Measurements from ENCODE around the gene RRN3. TPM values are rescaled to one million over a fixed set of nuclear protein-coding genes. Genes with fewer than 3 reads are reported as not detected.

The RRN3 gene
- total RNA-seq, 1 experiment from 2014 or later: 57.7 TPM

DNA sequence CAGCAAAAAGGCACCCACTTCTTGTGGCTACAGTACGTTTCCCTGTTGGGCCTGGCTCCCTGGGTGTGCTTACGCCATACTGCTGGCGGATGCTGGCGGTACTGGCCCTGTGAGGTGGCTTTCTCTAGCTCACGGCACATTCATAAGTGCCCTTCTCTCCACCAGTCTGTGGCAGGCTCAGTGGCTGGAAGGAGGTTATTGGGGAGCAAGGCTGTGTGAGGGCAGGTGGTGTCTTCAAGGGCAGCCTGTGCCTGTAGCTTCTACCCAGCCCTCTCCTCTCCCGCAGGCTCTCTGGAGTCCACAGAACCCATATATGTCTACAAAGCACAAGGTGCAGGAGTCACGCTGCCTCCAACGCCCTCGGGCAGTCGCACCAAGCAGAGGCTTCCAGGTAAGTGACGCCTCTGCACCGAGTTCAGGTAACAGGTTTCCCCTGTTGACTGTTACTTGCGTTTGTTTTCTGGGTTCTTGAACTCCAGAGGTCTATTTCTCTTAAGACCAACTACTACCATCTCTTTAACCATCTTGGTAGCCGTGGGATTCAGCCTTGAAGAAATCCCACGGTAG is 58.8 kb downstream of the RRN3 start:
- Histone ChIP-seq H4K20me1 (ENCODE audit: insufficient read depth) (no peaks in the 10 kb centered on the region), H3K4me3 (replicated peaks in 1 of 2; ENCODE audit: low read depth in 1 of 2, low read length in 2 of 2) (no peak overlapping the region), H3K27me3 (ENCODE audit: insufficient read depth, low read length) (no peaks in the 10 kb centered on the region), H3K27ac (ENCODE audit: low read depth, low read length) (no peak overlapping the region), H3K9me2 (ENCODE audit: insufficient read depth) (no peaks in the 10 kb centered on the region), H3K4me1 (ENCODE audit: control insufficient read depth in 1 of 2, insufficient read depth in 2 of 2, low read length in 2 of 2) (no peaks in the 10 kb centered on the region), H2AFZ (ENCODE audit: low read depth, low read length, poor library complexity, severe bottlenecking) (no peak overlapping the region), H3K79me2 (ENCODE audit: insufficient read depth, low read length) (no peaks in the 10 kb centered on the region), H3K9me3 (ENCODE audit: control insufficient read depth in 1 of 2, insufficient read depth in 1 of 2, low read depth in 1 of 2, low read length in 2 of 2) (no peaks in the 10 kb centered on the region), H3K36me3 (ENCODE audit: control insufficient read depth in 1 of 2, insufficient read depth in 2 of 2, low read length in 2 of 2) (peaks cover 31 to 48% of the 10 kb centered on the region in 2 experiments; a peak in 3 of 4 replicates), H3K4me2 (ENCODE audit: low read length) (no peak overlapping the region), H3K9ac (ENCODE audit: low read length) (no peak overlapping the region)
- ChIA-PET RAD21 (ENCODE audit: low non-redundant PET in 1 of 2, low total read pairs in 2 of 2, uncharacterized antibody in 2 of 2, unreplicated experiment in 2 of 2) (no interaction called here), CTCF (no interaction called here), POLR2A (no interaction called here)
- no TSS peak for BruUV-seq (replicated peaks)
- ATAC-seq: no peak; the same call in 1 of the 2 replicates
- TF ChIP-seq, protein P1, sequence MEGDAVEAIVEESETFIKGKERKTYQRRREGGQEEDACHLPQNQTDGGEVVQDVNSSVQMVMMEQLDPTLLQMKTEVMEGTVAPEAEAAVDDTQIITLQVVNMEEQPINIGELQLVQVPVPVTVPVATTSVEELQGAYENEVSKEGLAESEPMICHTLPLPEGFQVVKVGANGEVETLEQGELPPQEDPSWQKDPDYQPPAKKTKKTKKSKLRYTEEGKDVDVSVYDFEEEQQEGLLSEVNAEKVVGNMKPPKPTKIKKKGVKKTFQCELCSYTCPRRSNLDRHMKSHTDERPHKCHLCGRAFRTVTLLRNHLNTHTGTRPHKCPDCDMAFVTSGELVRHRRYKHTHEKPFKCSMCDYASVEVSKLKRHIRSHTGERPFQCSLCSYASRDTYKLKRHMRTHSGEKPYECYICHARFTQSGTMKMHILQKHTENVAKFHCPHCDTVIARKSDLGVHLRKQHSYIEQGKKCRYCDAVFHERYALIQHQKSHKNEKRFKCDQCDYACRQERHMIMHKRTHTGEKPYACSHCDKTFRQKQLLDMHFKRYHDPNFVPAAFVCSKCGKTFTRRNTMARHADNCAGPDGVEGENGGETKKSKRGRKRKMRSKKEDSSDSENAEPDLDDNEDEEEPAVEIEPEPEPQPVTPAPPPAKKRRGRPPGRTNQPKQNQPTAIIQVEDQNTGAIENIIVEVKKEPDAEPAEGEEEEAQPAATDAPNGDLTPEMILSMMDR (IDR thresholded peaks at IDR 0.05 in 2 of 3, conservative IDR thresholded peaks at IDR 0.05 in 1 of 3; ENCODE audit: borderline replicate concordance in 1 of 3, insufficient read depth in 1 of 3, low read depth in 2 of 3, low read length in 2 of 3): no peak
- no peak for DNase-seq (ENCODE audit: low read depth, low spot score)
- intact Hi-C loops (cut with micrococcal nuclease): no loop called here

DNA sequence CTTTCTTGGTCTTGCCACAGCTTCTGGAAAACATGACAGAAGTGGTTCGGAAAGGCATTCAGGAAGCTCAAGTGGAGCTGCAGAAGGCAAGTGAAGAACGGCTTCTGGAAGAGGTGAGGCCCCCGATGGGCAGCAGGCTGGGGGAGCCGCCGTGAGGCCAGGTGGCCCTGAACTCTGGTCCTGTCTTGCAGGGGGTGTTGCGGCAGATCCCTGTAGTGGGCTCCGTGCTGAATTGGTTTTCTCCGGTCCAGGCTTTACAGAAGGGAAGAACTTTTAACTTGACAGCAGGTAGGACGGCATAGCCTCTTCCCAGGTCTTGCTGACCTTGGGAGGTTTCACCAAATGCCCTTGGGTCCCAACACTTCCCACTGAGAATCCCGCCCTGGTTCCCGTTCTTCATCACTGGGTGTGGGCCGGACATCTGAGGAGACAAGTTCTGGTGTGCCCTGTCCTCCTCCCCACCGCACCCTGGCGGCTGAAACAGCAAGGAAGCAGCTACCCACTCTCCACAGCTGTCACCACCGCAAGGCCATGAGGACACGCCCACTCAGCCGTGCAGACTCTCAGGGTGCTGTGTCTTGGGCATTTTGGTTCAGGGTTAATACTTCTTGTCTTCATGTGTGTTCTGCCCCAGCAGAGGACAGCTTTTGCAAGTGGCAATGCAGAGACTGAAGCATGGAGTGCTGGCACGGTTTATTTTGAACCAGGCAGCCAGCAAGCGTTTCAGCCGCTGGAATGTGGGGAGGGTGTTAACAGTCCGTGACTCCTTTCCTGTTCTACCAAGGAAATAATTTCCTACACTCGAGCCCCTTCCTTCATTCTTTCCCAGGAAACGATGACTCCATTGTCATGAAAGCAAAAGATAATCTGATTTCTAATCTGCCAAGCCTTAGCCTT is 59.6 kb downstream of the RRN3 start:
- POLR2A ChIA-PET: no interaction called here
- BruUV-seq (replicated peaks): no TSS peak
- H3K9me2 ChIP-seq (ENCODE audit: insufficient read depth): no peaks in the 10 kb centered on the region
- H3K27ac ChIP-seq (ENCODE audit: low read depth, low read length): no peak overlapping the region
- H3K36me3 ChIP-seq (ENCODE audit: control insufficient read depth in 1 of 2, insufficient read depth in 2 of 2, low read length in 2 of 2): peaks cover 35 to 46% of the 10 kb centered on the region in 2 experiments; a peak in 3 of 4 replicates
- no peaks in the 10 kb centered on the region for H3K27me3 ChIP-seq (ENCODE audit: insufficient read depth, low read length)
- H3K4me1 ChIP-seq (ENCODE audit: control insufficient read depth in 1 of 2, insufficient read depth in 2 of 2, low read length in 2 of 2): no peaks in the 10 kb centered on the region
- no peak overlapping the region for H3K4me2 ChIP-seq (ENCODE audit: low read length)
- no peaks in the 10 kb centered on the region for H3K79me2 ChIP-seq (ENCODE audit: insufficient read depth, low read length)
- H3K9ac ChIP-seq (ENCODE audit: low read length): no peak overlapping the region
- H2AFZ ChIP-seq (ENCODE audit: low read depth, low read length, poor library complexity, severe bottlenecking): no peak overlapping the region
- ATAC-seq (no peak), DNase-seq (ENCODE audit: low read depth, low spot score) (no peak)
- intact Hi-C loops (cut with micrococcal nuclease): no loop called here
- CTCF ChIA-PET: no interaction called here
- RAD21 ChIA-PET (ENCODE audit: low non-redundant PET in 1 of 2, low total read pairs in 2 of 2, uncharacterized antibody in 2 of 2, unreplicated experiment in 2 of 2): no interaction called here
- H4K20me1 ChIP-seq (ENCODE audit: insufficient read depth): no peaks in the 10 kb centered on the region
- no peak overlapping the region for H3K4me3 ChIP-seq (replicated peaks in 1 of 2; ENCODE audit: low read depth in 1 of 2, low read length in 2 of 2)
- no peaks in the 10 kb centered on the region for H3K9me3 ChIP-seq (ENCODE audit: control insufficient read depth in 1 of 2, insufficient read depth in 1 of 2, low read depth in 1 of 2, low read length in 2 of 2)
- TF ChIP-seq ZNF274 (IDR thresholded peaks at IDR 0.05; ENCODE audit: low read depth, low read length): no peak
- no peak for TF ChIP-seq SRF (IDR thresholded peaks at IDR 0.05; ENCODE audit: low read depth)
- TF ChIP-seq JUND (IDR thresholded peaks at IDR 0.05): no peak
- TF ChIP-seq, protein P1 (IDR thresholded peaks at IDR 0.05 in 2 of 3, conservative IDR thresholded peaks at IDR 0.05 in 1 of 3; ENCODE audit: borderline replicate concordance in 1 of 3, insufficient read depth in 1 of 3, low read depth in 2 of 3, low read length in 2 of 3): no peak
- no peak for TF ChIP-seq EZH2 (IDR thresholded peaks at IDR 0.05)
- TF ChIP-seq, protein P2, sequence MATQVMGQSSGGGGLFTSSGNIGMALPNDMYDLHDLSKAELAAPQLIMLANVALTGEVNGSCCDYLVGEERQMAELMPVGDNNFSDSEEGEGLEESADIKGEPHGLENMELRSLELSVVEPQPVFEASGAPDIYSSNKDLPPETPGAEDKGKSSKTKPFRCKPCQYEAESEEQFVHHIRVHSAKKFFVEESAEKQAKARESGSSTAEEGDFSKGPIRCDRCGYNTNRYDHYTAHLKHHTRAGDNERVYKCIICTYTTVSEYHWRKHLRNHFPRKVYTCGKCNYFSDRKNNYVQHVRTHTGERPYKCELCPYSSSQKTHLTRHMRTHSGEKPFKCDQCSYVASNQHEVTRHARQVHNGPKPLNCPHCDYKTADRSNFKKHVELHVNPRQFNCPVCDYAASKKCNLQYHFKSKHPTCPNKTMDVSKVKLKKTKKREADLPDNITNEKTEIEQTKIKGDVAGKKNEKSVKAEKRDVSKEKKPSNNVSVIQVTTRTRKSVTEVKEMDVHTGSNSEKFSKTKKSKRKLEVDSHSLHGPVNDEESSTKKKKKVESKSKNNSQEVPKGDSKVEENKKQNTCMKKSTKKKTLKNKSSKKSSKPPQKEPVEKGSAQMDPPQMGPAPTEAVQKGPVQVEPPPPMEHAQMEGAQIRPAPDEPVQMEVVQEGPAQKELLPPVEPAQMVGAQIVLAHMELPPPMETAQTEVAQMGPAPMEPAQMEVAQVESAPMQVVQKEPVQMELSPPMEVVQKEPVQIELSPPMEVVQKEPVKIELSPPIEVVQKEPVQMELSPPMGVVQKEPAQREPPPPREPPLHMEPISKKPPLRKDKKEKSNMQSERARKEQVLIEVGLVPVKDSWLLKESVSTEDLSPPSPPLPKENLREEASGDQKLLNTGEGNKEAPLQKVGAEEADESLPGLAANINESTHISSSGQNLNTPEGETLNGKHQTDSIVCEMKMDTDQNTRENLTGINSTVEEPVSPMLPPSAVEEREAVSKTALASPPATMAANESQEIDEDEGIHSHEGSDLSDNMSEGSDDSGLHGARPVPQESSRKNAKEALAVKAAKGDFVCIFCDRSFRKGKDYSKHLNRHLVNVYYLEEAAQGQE (IDR thresholded peaks at IDR 0.05; ENCODE audit: low read depth): no peak
- TF ChIP-seq FOSL1 (IDR thresholded peaks at IDR 0.05; ENCODE audit: low read depth): no peak
- no peak for TF ChIP-seq CBX3 (IDR thresholded peaks at IDR 0.05; ENCODE audit: low read depth)
- no peak for TF ChIP-seq ELF1 (IDR thresholded peaks at IDR 0.05; ENCODE audit: borderline replicate concordance, low read depth)
- no peak for TF ChIP-seq POLR2A (IDR thresholded peaks at IDR 0.05; ENCODE audit: borderline replicate concordance, extremely low read depth, insufficient read depth, insufficient read length)

Measured in HCT116 (cell line).